Measurements from ENCODE around the gene SMIM41.

The SMIM41 gene

DNA sequence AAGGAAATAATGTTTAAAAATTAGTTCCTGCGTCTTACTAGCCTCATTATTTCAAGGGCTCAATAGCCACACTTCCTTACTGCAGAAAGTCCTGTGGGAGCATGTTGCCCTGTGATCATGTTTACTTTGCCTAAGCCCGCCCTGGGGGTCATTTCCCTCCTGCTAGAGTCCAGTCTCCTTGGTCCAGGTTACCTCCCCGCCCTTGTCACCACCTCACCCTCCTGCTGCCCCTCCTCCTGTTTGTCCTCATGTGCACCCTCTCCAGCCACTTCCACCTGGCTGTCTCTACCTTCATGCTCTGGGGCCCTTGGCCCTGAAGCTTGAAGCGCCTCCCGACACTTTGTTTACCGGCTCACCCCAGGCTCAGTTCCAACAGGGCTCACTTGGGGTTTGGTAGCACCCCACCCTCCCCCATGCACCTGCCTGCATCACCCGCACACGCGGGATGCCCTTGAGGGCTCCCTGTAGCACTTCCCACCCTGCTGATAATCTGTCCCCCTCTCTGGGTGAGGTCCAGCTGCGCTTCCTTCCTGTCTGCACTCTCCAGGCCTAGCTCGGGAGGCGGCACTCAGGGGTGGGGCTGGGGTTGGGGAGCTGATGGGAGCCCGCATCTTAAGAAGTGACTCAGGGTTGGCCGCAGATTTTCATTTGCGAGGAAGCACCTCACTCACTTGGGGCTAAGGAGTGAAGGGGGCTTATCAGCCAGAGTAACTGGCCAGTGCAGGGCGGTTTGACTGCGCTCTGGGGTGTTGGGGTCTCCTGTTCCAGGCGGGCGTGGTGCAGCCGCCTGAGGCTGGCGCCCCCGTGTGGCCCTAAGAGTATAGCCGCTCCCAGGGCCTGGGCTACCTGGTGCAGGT, 40.1 kb downstream of the SMIM41 start:
- TF ChIP-seq, protein P1, sequence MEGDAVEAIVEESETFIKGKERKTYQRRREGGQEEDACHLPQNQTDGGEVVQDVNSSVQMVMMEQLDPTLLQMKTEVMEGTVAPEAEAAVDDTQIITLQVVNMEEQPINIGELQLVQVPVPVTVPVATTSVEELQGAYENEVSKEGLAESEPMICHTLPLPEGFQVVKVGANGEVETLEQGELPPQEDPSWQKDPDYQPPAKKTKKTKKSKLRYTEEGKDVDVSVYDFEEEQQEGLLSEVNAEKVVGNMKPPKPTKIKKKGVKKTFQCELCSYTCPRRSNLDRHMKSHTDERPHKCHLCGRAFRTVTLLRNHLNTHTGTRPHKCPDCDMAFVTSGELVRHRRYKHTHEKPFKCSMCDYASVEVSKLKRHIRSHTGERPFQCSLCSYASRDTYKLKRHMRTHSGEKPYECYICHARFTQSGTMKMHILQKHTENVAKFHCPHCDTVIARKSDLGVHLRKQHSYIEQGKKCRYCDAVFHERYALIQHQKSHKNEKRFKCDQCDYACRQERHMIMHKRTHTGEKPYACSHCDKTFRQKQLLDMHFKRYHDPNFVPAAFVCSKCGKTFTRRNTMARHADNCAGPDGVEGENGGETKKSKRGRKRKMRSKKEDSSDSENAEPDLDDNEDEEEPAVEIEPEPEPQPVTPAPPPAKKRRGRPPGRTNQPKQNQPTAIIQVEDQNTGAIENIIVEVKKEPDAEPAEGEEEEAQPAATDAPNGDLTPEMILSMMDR (IDR thresholded peaks at IDR 0.05; ENCODE audit: control insufficient read depth, insufficient read depth, low read depth, low read length, missing control alignments): peak; percentile 45
- no peak overlapping the region for H3K4me3 ChIP-seq (ENCODE audit: control insufficient read depth, low read depth, low read length)
- DNase-seq (ENCODE audit: low read depth): no peak

- DNase-seq (ENCODE audit: low read depth): no peak
- TF ChIP-seq, protein P1 (IDR thresholded peaks at IDR 0.05; ENCODE audit: control insufficient read depth, insufficient read depth, low read depth, low read length, missing control alignments): no peak
- no peak overlapping the region for H3K4me3 ChIP-seq (ENCODE audit: control insufficient read depth, low read depth, low read length)
Measured at GRCh38 chr12:52120951-52121823, 41.7 kb downstream of the SMIM41 start.

- TF ChIP-seq, protein P1 (IDR thresholded peaks at IDR 0.05; ENCODE audit: control insufficient read depth, insufficient read depth, low read depth, low read length, missing control alignments): peak; percentile 81
- H3K4me3 ChIP-seq (ENCODE audit: control insufficient read depth, low read depth, low read length): no peak overlapping the region
- no peak for DNase-seq (ENCODE audit: low read depth)
Measured at GRCh38 chr12:52121824-52122539, 42.5 kb downstream of the SMIM41 start.

DNA sequence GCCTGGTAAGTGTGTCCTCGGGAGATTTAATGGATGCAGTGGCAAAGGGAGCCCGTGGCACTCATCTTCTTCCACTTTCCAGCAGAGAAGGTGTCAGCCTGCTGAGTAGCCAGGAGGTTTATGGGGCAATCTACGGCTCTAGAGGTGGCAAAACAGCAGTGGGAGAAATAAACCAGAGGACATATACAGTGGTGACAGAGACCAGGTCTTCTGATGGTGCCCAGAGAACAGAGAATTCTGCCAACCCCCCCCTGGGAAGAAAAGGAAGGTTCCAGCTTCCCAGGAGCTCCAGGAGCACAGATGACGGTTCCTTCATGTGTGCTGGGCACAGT, 43.0 kb downstream of the SMIM41 start:
- no peak overlapping the region for H3K4me3 ChIP-seq (ENCODE audit: control insufficient read depth, low read depth, low read length)
- DNase-seq (ENCODE audit: low read depth): no peak
- TF ChIP-seq, protein P1 (IDR thresholded peaks at IDR 0.05; ENCODE audit: control insufficient read depth, insufficient read depth, low read depth, low read length, missing control alignments): no peak

DNA sequence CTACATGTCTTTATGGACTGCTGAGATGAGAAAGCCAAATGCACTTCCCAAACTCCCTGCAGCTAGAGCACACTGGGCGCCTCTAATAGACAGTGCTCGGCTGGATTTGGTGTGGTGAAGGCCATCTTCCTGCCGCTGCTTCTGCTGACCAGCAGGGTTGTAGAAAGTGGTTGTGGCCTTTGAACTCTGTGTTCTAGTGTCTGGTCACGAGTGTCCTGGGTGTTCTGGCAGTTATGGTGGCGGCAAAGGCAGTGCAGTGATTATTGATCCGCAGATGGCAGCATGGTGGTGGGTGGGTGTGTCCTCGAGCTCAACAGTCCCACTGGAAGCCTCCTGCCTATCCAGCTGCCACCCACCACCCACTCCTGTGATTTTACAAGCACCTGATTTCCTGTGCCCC, 43.4 kb downstream of the SMIM41 start:
- no peak overlapping the region for H3K4me3 ChIP-seq (ENCODE audit: control insufficient read depth, low read depth, low read length)
- TF ChIP-seq, protein P1 (IDR thresholded peaks at IDR 0.05; ENCODE audit: control insufficient read depth, insufficient read depth, low read depth, low read length, missing control alignments): no peak
- no peak for DNase-seq (ENCODE audit: low read depth)

DNA sequence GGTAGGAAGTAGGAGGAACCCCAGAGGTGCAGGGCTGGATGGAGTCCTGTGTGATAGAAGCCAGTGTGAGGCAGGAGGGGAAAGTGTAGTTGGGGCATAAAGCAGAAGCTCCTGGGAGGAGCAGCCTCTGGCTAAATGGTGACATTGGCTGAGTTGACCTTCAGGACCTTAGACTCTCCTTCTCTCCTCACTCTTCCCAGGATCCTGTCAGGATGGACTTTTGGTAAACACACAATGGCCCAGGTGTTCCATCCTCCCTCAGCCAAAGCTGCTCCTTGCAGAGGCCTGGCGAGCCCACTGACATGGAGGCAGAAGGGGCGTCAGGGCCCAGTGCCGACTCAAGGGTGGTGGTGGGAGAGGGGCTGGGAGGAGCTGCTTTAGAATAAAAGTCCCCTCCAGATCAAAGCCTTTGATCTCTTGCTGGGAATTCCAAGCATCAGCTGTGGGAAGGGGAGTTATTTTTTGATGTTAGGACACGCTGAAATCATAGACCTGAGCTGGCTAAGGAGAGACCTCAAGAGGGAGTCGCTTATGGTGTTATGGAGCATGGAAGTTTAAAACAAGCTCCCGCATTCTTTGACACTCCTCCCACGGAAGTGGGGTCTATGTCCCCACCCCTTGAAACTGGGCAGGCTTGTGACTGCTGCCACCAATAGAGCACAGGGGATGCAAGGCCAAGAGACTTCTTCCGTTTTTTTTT, 44.1 kb downstream of the SMIM41 start:
- no peak overlapping the region for H3K4me3 ChIP-seq (ENCODE audit: control insufficient read depth, low read depth, low read length)

More for the DNA sequence above, 44.1 kb downstream of the SMIM41 start:
- no peak for DNase-seq (ENCODE audit: low read depth)
- TF ChIP-seq, protein P1 (IDR thresholded peaks at IDR 0.05; ENCODE audit: control insufficient read depth, insufficient read depth, low read depth, low read length, missing control alignments): no peak
